Anterior cingulate cortex (tissue), 58 donors: ENCODE data around the gene ITPK1.
"Not testable (repeated sequence)": the region's sequence is repeated elsewhere in the genome, so short reads cannot be mapped to it uniquely, and the experiment has no call there.

Source experiments
- DNase-seq, 58 donors: peaks; one replicate each; lab custom pipeline; 2025; lab: John Stamatoyannopoulos, UW

The ITPK1 gene

GRCh38 chr14:93115821-93116675 is at the start of gene ITPK1:
ITPK1 (minus strand) TSS chr14:93115925; CDS start chr14:93115163, 762 bp downstream.
- DNase-seq = peak in 38 of 58 donors; percentile 10 to 76 (median 46)

- no peak for DNase-seq
Observed at GRCh38 chr14:93163564-93163963, 47.8 kb upstream of the ITPK1 start.

DNA sequence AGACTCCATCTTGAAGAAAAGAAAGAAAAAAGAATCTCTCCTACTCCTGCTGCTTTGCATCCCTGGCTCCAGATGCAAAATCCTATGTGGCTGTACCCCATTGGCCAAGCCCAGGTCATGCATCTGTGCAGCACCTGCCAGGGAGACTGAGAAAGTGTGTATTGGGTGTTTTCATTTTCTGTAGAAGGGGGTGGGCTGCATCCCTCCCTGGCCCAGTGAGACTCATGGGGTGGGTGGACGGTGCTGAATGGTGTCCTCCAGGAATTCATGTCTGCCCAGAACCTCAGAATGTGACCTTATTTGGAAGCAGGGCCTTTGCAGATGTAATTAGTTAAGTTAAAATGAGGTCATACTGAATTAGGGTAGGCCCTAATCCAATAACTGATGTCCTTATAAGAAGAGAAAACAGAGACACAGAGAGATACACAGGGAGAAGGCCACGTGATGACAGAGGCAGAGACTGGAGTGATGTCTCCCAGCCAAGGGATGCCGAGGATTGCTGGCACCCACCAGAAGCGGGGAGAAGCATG is 45.8 kb upstream of the ITPK1 start:
- no peak for DNase-seq

DNA sequence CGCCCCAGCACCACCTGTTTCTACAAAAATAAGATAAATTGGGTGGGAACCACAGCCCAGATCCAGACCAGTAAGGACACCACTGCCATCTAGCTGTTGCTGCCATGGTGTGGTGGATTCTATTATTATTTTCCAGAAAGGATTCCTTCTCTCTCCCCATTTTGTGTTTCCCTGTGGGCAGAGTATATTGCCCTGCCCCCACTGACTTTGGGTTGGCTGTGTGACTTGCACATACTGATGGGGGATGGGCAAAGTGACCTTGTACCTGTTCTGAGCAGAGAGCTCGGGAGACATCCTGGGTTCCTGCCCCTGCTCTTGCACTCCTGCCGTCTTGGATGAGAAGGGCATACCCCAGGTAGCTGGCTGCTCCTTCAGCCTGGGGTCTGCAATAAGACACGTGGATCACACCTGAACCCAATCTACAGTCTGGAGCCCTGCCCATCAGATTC is 44.7 kb upstream of the ITPK1 start:
- DNase-seq = peak in 1 of 58 donors; percentile 3

DNA sequence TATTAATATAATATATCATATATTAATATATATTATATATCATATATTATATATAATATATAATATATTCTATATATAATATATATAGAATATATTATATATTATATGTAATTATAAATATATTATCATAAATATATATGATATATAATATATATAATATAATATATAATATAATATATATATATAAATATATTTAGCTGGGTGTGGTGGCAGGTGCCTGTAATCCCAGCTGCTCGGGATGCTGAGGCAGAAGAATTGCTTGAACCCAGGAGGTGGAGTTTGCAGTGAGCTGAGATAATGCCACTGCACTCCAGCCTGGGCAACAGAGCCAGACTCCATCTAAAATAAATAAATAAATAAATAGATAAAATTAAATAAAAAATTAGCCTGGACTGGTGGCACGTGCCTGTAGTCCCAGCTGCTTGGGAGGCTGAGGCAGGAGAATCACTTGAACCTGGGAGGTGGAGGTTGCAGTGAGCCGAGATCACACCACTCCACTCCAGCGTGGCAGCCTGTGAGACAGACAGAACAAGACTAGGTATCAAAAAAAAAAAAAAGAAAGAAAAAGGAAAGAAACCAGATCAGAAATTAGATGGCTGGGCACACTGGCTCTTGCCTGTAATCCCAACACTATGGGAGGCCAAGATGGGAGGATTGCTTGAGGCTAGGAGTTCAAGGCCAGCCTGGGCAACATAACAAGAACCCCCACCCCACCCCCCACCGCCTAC is 44.1 kb upstream of the ITPK1 start:
- DNase-seq = not testable (repeated sequence)

DNA sequence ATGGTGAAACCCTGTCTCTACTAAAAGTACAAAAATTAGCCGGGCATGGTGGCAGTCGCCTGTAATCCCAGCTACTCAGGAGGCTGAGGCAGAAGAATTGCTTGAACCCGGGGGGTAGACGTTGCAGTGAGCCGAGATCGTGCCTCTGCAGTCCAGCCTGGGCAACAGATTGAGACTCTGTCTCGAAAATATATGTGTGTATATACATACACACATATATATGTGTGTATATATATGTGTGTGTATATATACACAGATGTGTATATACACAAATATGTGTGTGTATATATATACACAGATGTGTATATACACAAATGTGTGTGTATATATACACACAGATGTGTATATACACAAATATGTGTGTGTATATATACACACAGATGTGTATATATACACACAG is 42.6 kb upstream of the ITPK1 start:
- not testable (repeated sequence) for DNase-seq

- no peak for DNase-seq
Observed at GRCh38 chr14:93156693-93157369, 41.1 kb upstream of the ITPK1 start.

- no peak for DNase-seq
Observed at GRCh38 chr14:93155667-93156066, 39.9 kb upstream of the ITPK1 start.

- no peak for DNase-seq
Observed at GRCh38 chr14:93153121-93153520, 37.4 kb upstream of the ITPK1 start.

GRCh38 chr14:93150227-93151208 is 34.8 kb upstream of the ITPK1 start:
- DNase-seq = no peak

DNA sequence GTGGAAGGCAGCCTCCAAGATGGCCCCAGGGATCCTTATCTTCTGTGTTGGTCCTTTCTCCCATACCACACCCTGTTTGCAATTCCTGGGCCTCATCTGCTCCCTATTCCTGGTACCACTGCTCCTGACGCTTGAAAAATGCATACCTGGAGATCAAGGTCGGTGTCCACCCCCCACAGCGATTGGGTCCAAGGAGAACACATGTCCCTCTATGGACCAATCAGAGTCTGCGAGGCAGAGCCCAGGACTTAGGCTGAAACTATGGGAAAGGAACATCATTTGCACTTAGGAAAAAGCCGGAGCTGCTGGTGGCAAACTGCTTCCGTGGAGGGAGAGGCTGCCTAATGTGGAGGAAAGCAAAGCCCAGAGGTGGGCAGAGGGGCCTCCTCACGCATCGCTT is 33.3 kb upstream of the ITPK1 start:
- no peak for DNase-seq

GRCh38 chr14:93146119-93146518 is 30.4 kb upstream of the ITPK1 start:
- no peak for DNase-seq

DNA sequence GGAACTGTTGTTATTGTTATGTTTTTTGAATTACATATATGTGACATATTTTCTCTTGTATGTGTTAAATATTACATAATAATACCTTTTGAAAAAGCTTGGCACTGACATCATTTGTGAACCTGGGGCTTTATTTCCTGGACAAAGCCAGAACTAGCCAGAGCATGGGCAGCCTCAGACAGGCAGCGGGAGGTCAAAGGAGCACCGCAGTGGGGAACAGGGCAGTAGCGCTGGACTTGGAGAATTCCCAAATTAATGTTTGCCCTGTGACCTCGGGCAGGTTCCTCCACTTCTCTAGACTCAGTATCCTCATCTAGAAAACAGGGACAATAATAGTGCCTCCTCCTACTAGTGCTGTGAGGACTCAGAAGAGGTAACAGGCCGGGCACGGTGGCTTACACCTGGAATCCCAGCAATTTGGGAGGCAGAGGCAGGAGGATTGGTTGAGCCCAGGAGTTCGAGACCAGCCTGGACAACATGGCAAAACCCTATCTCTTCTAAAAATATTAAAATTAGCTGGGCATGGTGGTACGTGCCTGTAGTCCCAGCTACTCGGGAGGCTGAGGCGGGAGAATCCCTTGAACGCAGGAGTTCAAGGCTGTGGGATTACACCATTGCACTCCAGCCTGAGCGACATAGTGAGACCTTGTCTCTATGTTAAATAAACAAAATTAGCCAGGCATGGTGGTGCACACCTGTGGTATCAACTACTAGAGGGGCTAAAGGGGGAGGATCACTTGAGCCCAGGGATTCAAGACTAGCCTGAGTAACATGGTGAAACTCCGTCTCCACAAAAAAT is 27.3 kb upstream of the ITPK1 start:
- DNase-seq = no peak

DNA sequence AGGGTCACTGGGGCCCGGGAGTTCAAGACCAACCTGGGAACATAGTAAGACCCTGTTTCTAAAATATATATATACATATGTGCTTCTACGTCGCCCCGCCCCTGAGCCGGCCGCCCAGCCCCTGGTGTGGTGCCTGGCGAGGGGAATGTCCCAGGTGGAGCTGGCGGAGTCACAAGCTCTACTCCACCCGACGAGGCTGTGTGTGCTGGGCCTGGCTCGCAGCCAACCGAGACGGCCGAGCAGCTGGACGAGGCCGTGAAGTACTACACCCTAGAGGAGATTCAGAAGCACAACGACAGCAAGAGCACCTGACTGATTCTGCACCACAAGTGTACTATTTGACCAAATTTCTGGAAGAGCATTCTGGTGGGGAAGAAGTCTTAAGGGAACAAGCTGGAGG is 22.1 kb upstream of the ITPK1 start:
- DNase-seq = peak in 3 of 58 donors; percentile 6 to 34 (median 6)

DNA sequence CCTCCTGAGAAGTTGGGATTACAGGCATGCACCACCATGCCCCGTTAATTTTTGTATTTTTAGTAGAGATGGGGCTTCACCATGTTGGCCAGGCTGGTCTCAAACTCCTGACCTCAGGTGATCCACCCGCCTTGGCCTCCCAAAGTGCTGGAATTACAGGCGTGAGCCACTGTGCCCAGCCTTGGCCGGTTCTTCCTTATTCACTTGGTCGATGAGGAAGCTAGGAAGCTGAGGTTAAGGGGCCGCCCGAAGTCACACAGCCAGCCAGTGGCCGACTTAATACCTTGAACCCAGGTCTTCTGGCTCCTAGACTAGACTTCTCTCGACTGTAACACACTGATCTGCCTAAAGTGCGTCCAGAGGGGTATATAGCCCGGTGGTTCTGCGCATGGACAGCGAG is 20.8 kb upstream of the ITPK1 start:
- not testable (repeated sequence) for DNase-seq

GRCh38 chr14:93136009-93136408 is 20.3 kb upstream of the ITPK1 start:
- no peak for DNase-seq

DNA sequence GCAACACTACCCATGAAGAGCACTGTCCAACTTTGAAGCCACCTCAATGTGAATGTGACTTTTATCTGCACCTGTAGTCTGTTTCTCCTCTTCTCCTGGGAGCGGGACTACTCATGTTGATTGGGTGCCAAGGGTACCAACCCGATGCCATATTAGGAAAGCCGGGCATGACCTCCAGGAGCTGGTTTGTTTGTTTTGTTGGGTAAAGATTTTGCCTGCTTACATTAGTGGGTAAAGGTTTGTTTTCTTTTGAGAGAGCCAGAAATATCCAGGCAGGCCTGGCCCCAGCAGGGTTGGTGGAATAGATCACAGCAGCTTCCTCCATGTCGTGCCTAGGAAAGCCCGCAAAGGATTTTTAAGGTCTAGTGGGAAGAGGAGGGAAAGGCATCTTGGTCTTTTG is 19.7 kb upstream of the ITPK1 start:
- no peak for DNase-seq

GRCh38 chr14:93133464-93133863 is 17.7 kb upstream of the ITPK1 start:
- DNase-seq = peak in 1 of 58 donors; percentile 8
